OCI-LY7 (cell line): ENCODE data around the gene NCLN. TPM values are rescaled to one million over a fixed set of nuclear protein-coding genes. Genes with fewer than 3 reads are reported as not detected.

Source experiments
- BruUV-seq: library from RNA; stranded (reverse); fragments of 400-500 nt; replicated peaks from 2 replicates; lab custom pipeline; 2021; lab: Mats Ljungman, UMichigan
- CTCF ChIA-PET: fragments of 300-600 bp; sonication (Branson Sonifier 250); formaldehyde crosslinking; loops from one replicate; lab custom pipeline; 2022; ENCODE audit warnings: antibody characterized with exemption; ENCODE audit not compliant: unreplicated experiment; lab: Charles Lee
- POLR2A ChIA-PET: fragments of 300-600 bp; sonication (Branson Sonifier 250); formaldehyde crosslinking; loops from one replicate; lab custom pipeline; 2022; ENCODE audit warnings: antibody characterized with exemption; lab: Charles Lee
- DNase-seq: peaks from one replicate; pipeline ENCODE4 v3.0.0-alpha.2; 2015; ENCODE audit warnings: low spot score
- H2AFZ ChIP-seq: fragments of 200-600 bp; sonication (generic), shearing (Covaris generic); 2 replicates; pipeline ENCODE4 v1.6.1; 2014; ENCODE audit warnings: mild to moderate bottlenecking, antibody characterized with exemption, low read length, moderate library complexity
- H3K27ac ChIP-seq: fragments of 200-600 bp; sonication (generic); 2 replicates; pipeline ENCODE4 v1.5.1; 2014; ENCODE audit warnings: mixed run types, low read depth, mild to moderate bottlenecking, moderate library complexity, low read length, inconsistent platforms; ENCODE audit not compliant: poor library complexity, severe bottlenecking
- H3K36me3 ChIP-seq: fragments of 200-600 bp; sonication (generic); 2 replicates; pipeline ENCODE4 v1.6.1; 2014; ENCODE audit warnings: mild to moderate bottlenecking, antibody characterized with exemption, low read length, moderate library complexity, mixed read lengths; ENCODE audit not compliant: insufficient read depth
- H3K4me1 ChIP-seq: fragments of 200-600 bp; sonication (generic); 2 replicates; pipeline ENCODE4 v1.5.1; 2014; ENCODE audit warnings: mild to moderate bottlenecking, low read length; ENCODE audit not compliant: insufficient read depth, poor library complexity, severe bottlenecking
- H3K4me2 ChIP-seq: fragments of 200-600 bp; sonication (generic); 2 replicates; pipeline ENCODE4 v1.6.1; 2014; ENCODE audit warnings: mild to moderate bottlenecking, low read length
- H3K4me3 ChIP-seq: fragments of 200-600 bp; sonication (generic); 2 replicates; pipeline ENCODE4 v1.5.1; 2014; ENCODE audit warnings: mild to moderate bottlenecking, low read depth, low read length; ENCODE audit not compliant: poor library complexity, severe bottlenecking
- H3K79me2 ChIP-seq: fragments of 200-600 bp; sonication (generic); 2 replicates; pipeline ENCODE4 v1.6.1; 2016; ENCODE audit warnings: low read depth, mild to moderate bottlenecking, low read length, moderate library complexity, mixed read lengths; ENCODE audit not compliant: insufficient read depth
- H3K9me2 ChIP-seq: fragments of 200-600 bp; sonication (generic); 2 replicates; pipeline ENCODE4 v1.6.1; 2016; ENCODE audit warnings: mild to moderate bottlenecking, low read length, mixed read lengths; ENCODE audit not compliant: insufficient read depth
- H3K9me3 ChIP-seq: fragments of 200-600 bp; sonication (generic); 2 replicates; pipeline ENCODE4 v1.6.1; 2014; ENCODE audit warnings: mild to moderate bottlenecking, mixed run types, low read length, mixed read lengths
- H4K20me1 ChIP-seq: fragments of 200-600 bp; sonication (generic); 2 replicates; pipeline ENCODE4 v1.6.1; 2014; ENCODE audit warnings: mild to moderate bottlenecking, antibody characterized with exemption, low read length, moderate library complexity, mixed read lengths; ENCODE audit not compliant: insufficient read depth
- CTCF ChIP-seq: fragments of 200-600 bp; sonication (generic); conservative IDR thresholded peaks from 2 replicates; pipeline ENCODE4 v1.5.1; 2014; ENCODE audit warnings: mild to moderate bottlenecking, antibody characterized with exemption, low read length, moderate library complexity, mixed read lengths
- EZH2phosphoT487 ChIP-seq: fragments of 200-600 bp; sonication (generic); IDR thresholded peaks from 2 replicates; pipeline ENCODE4 v1.6.1; 2018; ENCODE audit warnings: low read depth, borderline replicate concordance, mild to moderate bottlenecking, mixed run types, antibody characterized with exemption, low read length, moderate library complexity, mixed read lengths
- intact Hi-C: fragments of 100-400 bp; cut with micrococcal nuclease; formaldehyde crosslinking; loops from one replicate; pipeline ENCODE4 v1.10.0; 2022; ENCODE audit not compliant: unreplicated experiment
- total RNA-seq, 2 experiments: library from RNA; depleted of rRNA in 1 of 2; stranded (reverse); fragments of >200 nt in 1 of 2; shearing (Covaris generic) in 1 of 2; gene quantifications; 2 replicates each; pipeline ENCODE4 v1.2.3, GENCODE V29; 2014 to 2022

Gene NCLN
- total RNA-seq, 2 experiments from 2014 or later, result 49.2 to 61.9 TPM

DNA sequence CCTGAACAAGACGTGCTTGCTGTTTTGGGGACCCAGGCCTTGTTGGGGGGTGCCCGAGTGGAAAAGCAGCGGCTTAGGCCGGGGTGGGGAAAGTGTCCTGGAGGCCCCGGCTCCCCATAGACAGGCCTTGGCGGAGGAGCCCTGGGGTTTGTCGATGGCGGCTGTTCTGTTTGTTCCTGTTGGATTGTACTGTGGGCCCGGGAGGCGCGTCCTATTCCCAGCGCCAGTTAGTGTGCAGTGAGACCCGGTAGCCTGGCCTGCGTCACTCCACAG lies 11.1 kb downstream of the NCLN start:
- Histone ChIP-seq H3K4me1 (no peaks in the 10 kb centered on the region), H2AFZ (no peak overlapping the region), H3K4me2 (no peak overlapping the region), H3K4me3 (no peak overlapping the region), H4K20me1 (no peaks in the 10 kb centered on the region), H3K9me2 (no peaks in the 10 kb centered on the region), H3K9me3 (no peaks in the 10 kb centered on the region), H3K79me2 (no peaks in the 10 kb centered on the region), H3K36me3 (peaks cover 59% of the 10 kb centered on the region), H3K27ac (no peak overlapping the region)
- ChIA-PET CTCF (no interaction called here), POLR2A (no interaction called here)
- no TSS peak for BruUV-seq
- intact Hi-C loops, result no loop called here
- no peak for DNase-seq
- TF ChIP-seq CTCF (no peak), EZH2phosphoT487 (no peak)

DNA sequence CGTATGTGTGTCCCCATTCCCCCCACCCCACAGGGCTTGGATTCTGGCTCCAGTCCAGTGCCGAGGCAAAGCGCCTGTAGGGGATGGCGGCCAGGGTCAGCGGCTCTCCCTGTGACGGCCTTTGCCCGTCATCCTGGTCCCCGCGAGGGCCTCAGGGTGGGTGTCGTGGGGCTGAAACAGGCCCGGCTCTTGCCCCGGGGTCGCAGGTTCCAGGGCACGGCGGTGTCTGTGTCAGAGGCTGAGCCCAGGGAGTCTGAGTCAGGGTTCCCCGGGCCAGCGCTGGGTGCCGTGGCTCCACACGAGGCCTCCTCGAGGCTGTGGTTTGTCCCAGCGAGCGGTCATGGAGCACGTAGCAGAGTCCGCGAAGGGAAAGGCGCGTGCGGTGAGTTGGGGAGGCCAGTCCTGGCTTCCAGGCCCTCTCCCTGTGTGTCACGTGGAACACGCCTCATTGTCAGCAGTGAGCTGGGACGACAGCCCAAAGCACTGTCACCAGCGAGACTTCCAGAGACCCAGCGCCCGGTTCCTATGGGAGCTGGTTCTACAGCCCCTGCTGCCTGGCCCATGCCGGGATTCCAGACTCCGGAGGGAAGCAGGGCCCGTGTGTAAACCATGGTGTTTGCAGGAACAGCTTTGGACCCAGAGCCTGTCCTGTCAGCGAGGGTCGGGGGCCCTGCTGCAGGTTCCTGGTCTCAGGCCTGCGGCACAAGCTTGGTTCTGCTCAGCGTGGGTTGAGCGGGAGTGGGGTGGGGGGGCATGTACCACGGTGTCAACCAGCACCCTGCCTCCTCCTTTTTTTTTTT lies 13.4 kb downstream of the NCLN start:
- no peak overlapping the region for H3K4me3 ChIP-seq
- H3K4me1 ChIP-seq, result no peaks in the 10 kb centered on the region
- no TSS peak for BruUV-seq
- H3K9me2 ChIP-seq, result no peaks in the 10 kb centered on the region
- ChIA-PET CTCF (no interaction called here), POLR2A (no interaction called here)
- no peak for DNase-seq
- no peak overlapping the region for H2AFZ ChIP-seq
- no peaks in the 10 kb centered on the region for H3K9me3 ChIP-seq
- no peaks in the 10 kb centered on the region for H4K20me1 ChIP-seq
- peaks cover 58% of the 10 kb centered on the region for H3K36me3 ChIP-seq
- no peak overlapping the region for H3K27ac ChIP-seq
- no peak overlapping the region for H3K4me2 ChIP-seq
- intact Hi-C loops, result no loop called here
- no peaks in the 10 kb centered on the region for H3K79me2 ChIP-seq
- TF ChIP-seq CTCF (no peak), EZH2phosphoT487 (no peak)

DNA sequence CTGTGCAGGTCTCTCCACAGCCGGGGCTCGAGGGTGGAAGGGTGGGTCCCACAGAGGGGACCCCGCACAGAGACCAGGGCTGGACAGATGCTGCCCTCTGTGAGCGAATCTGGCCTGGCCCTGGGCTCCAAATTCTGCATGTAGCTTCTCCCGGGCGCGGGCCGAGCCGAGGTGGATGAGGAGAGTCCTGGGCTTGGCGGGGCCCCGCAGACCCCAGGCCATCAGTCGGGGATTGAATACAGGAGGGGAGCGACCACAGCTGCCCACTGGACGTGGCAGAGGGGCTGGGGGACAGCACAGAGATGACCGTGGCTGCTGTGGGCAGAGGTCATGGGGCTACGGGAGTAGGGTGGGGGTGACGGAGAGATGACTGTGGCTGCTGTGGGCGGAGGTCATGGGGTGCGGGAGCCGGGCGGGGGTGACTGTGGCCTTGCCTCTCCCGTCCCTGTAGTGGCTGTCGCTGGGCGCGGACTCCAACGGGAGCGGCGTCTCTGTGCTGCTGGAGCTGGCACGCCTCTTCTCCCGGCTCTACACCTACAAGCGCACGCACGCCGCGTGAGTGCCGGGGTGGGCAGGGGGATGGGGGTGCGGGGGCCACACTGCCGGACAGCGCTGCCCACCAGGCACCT lies 15.5 kb downstream of the NCLN start:
- no peaks in the 10 kb centered on the region for H3K9me3 ChIP-seq
- H3K4me3 ChIP-seq, result no peak overlapping the region
- BruUV-seq, result no TSS peak
- no peaks in the 10 kb centered on the region for H3K79me2 ChIP-seq
- H3K9me2 ChIP-seq, result no peaks in the 10 kb centered on the region
- ChIA-PET CTCF (no interaction called here), POLR2A (no interaction called here)
- peaks cover 60% of the 10 kb centered on the region for H3K36me3 ChIP-seq
- no peak overlapping the region for H2AFZ ChIP-seq
- intact Hi-C loops, result no loop called here
- H3K4me1 ChIP-seq, result no peaks in the 10 kb centered on the region
- no peak for DNase-seq
- no peak overlapping the region for H3K27ac ChIP-seq
- no peaks in the 10 kb centered on the region for H4K20me1 ChIP-seq
- TF ChIP-seq CTCF (no peak), EZH2phosphoT487 (no peak)
- H3K4me2 ChIP-seq, result no peak overlapping the region
